Muscle layer of colon (tissue), 2 donors: Measurements from ENCODE around the gene SLC39A1.
"Not testable (repeated sequence)": the region's sequence is repeated elsewhere in the genome, so short reads cannot be mapped to it uniquely, and the experiment has no call there.

Source experiments
- H3K27ac ChIP-seq: one replicate; pipeline ENCODE4 v1.7.0; 2013; ENCODE audit warnings: low read depth, mild to moderate bottlenecking, low read length, moderate library complexity
- H3K27me3 ChIP-seq, 2 donors: one replicate each; pipeline ENCODE4 v1.7.0; 2013; ENCODE audit warnings: low read length in 2 of 2, mild to moderate bottlenecking in 2 of 2; ENCODE audit not compliant: insufficient read depth in 2 of 2, control insufficient read depth in 1 of 2
- H3K36me3 ChIP-seq: one replicate; pipeline ENCODE4 v1.7.0; 2013; ENCODE audit warnings: mild to moderate bottlenecking, low read length; ENCODE audit not compliant: insufficient read depth
- H3K4me1 ChIP-seq: one replicate; pipeline ENCODE4 v1.7.0; 2013; ENCODE audit warnings: mild to moderate bottlenecking, low read length; ENCODE audit not compliant: insufficient read depth
- H3K4me3 ChIP-seq, 2 donors: one replicate each; pipeline ENCODE4 v1.7.0; 2013; ENCODE audit warnings: low read length in 2 of 2, low read depth in 1 of 2, mild to moderate bottlenecking in 1 of 2, moderate library complexity in 1 of 2
- H3K9ac ChIP-seq: one replicate; pipeline ENCODE4 v1.7.0; 2013; ENCODE audit warnings: low read length
- H3K9me3 ChIP-seq: one replicate; pipeline ENCODE4 v1.7.0; 2013; ENCODE audit warnings: mild to moderate bottlenecking, low read length
- donor health status: abdominal sarcoma.
- donor health status: Adenocarcinoma of cecum.

Gene SLC39A1

GRCh38 chr1:153922076-153922971 is 41.0 kb downstream of the SLC39A1 start:
- Histone ChIP-seq H3K27me3 (no peaks in the 10 kb centered on the region), H3K9me3 (no peaks in the 10 kb centered on the region), H3K27ac (peak overlapping the region; percentile 29), H3K4me3 (peak overlapping the region; percentile 60 to 61), H3K9ac (peak overlapping the region; percentile 58), H3K36me3 (peaks cover 3% of the 10 kb centered on the region), H3K4me1 (peaks cover 35% of the 10 kb centered on the region)

- Histone ChIP-seq H3K4me3 (peak overlapping the region; percentile 60 to 61), H3K36me3 (peaks cover 3% of the 10 kb centered on the region), H3K9ac (peak overlapping the region; percentile 58), H3K27me3 (no peaks in the 10 kb centered on the region), H3K4me1 (peaks cover 35% of the 10 kb centered on the region), H3K27ac (peak overlapping the region; percentile 29), H3K9me3 (no peaks in the 10 kb centered on the region)
These were observed 41.6 kb downstream of the SLC39A1 start for GRCh38 chr1:153921803-153922075.

DNA sequence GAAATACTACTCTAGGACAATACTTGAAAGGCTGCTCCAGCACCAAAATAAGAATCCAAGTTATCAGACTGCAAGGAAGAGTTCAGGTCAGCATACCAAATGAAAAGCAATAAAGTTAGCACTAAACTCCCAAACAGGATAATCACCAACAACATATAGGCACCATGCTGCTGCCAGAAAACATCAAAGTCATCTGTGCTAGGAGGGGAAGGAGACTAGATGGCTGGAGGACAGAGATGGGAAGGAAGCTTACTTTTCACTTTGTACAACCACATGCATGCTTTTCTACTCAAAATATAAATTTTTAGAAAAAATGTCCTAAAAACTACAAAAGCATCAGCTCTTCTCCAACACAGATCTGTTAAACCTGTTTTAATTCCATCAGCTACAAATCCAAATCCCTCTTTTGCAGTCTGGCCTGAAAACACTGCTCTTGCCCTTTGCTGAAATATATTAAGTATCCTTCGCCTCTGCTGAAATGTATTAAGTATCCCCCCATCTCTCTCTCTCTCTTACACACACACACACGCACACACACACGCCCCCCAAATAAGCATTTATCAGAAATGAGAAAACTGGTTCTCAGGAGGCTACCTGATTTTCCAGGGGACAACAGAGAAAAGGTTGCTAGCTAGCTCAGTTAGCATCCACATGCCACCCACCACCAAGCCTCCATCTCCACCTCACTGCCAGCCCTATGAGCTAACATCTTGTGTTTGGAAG is 42.1 kb downstream of the SLC39A1 start:
- H3K27ac ChIP-seq: no peak overlapping the region
- no peaks in the 10 kb centered on the region for H3K27me3 ChIP-seq
- peaks cover 35% of the 10 kb centered on the region for H3K4me1 ChIP-seq
- H3K9me3 ChIP-seq: no peaks in the 10 kb centered on the region
- peak overlapping the region; percentile 60 to 61 for H3K4me3 ChIP-seq
- H3K36me3 ChIP-seq: peaks cover 3% of the 10 kb centered on the region
- H3K9ac ChIP-seq: peak overlapping the region; percentile 58

GRCh38 chr1:153919876-153920852 is 43.2 kb downstream of the SLC39A1 start:
- no peak overlapping the region for H3K27ac ChIP-seq
- peak overlapping the region in 1 of 2 donors; percentile 60 for H3K4me3 ChIP-seq
- H3K9ac ChIP-seq: no peak overlapping the region
- H3K36me3 ChIP-seq: peaks cover 3% of the 10 kb centered on the region
- H3K9me3 ChIP-seq: no peaks in the 10 kb centered on the region
- no peaks in the 10 kb centered on the region for H3K27me3 ChIP-seq
- H3K4me1 ChIP-seq: peaks cover 35% of the 10 kb centered on the region

DNA sequence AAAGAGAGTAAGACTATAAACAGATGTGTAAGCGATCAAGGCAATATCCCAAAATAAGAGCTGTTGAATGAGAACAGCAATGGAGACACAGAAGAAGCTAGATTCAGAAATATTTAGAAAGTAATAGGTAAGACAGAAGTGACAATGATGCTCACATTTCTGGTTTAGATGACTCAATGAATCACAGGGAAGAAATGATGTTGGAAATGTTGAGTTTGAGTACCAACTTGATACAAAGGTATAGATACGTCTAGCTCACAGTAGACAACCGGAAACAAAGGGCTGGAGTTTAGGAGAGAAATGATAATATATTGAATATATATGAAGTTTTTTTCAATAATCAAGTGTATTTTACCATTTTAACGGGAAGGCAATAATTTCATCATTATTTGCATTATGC is 47.0 kb downstream of the SLC39A1 start:
- H3K4me1 ChIP-seq: peaks cover 24% of the 10 kb centered on the region
- H3K9me3 ChIP-seq: no peaks in the 10 kb centered on the region
- no peak overlapping the region for H3K27ac ChIP-seq
- H3K27me3 ChIP-seq: no peaks in the 10 kb centered on the region
- peaks cover 3% of the 10 kb centered on the region for H3K36me3 ChIP-seq
- no peak overlapping the region for H3K4me3 ChIP-seq
- H3K9ac ChIP-seq: no peak overlapping the region

DNA sequence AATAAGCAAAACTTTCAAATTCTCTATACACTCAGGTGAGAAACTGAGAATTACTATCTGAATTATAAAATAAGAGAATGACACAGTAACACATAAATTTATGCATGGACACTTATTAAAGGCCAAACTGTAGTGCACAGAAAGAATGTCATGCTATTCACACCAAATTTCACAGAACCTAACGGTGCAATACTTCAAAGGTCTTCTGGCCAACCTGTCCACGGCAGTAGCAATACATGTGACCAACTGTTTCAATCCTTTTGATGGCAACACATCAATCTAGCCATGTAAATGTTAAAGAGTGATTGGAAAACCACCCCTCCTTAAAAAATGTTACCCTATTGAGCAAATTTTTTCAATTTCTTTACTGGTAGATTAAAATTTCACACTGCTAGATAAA is 51.0 kb downstream of the SLC39A1 start:
- no peaks in the 10 kb centered on the region for H3K4me1 ChIP-seq
- no peak overlapping the region for H3K9ac ChIP-seq
- no peaks in the 10 kb centered on the region for H3K27me3 ChIP-seq
- no peaks in the 10 kb centered on the region for H3K36me3 ChIP-seq
- H3K27ac ChIP-seq: no peak overlapping the region
- no peak overlapping the region for H3K4me3 ChIP-seq
- no peaks in the 10 kb centered on the region for H3K9me3 ChIP-seq

- H3K4me3 ChIP-seq, H3K27ac ChIP-seq, H3K27me3 ChIP-seq, H3K36me3 ChIP-seq, H3K9me3 ChIP-seq, H3K9ac ChIP-seq, H3K4me1 ChIP-seq: not testable (repeated sequence)
These were observed 52.8 kb downstream of the SLC39A1 start for GRCh38 chr1:153910560-153910959.
